Measurements from ENCODE around the gene BOD1L2. TPM values are rescaled to one million over a fixed set of nuclear protein-coding genes. Genes with fewer than 3 reads are reported as not detected.

Gene BOD1L2
- total RNA-seq, 3 donors from 2014 or later: not detected

GRCh38 chr18:57149051-57149450 is 2.2 kb downstream of the BOD1L2 start:
- H3K4me3 ChIP-seq: no peak overlapping the region
- H3K27ac ChIP-seq: no peak overlapping the region
- peaks cover 0 to 12% of the 10 kb centered on the region in 2 donors for H3K27me3 ChIP-seq
- intact Hi-C loops (cut with DNase I; ENCODE audit: low total_unique reads): no loop called here
- H3K4me1 ChIP-seq: no peaks in the 10 kb centered on the region
- H3K9me3 ChIP-seq: no peaks in the 10 kb centered on the region
- TF ChIP-seq POLR2AphosphoS5 (IDR thresholded peaks at IDR 0.05) (no peak), CTCF (IDR thresholded peaks at IDR 0.05) (no peak), POLR2A (IDR thresholded peaks at IDR 0.05) (no peak)
- DNase-seq (ENCODE audit: low spot score in 2 of 2): no peak
- H3K36me3 ChIP-seq: no peaks in the 10 kb centered on the region

GRCh38 chr18:57149531-57149930 is 2.6 kb downstream of the BOD1L2 start:
- DNase-seq (ENCODE audit: low spot score in 2 of 2): no peak
- H3K9me3 ChIP-seq: no peaks in the 10 kb centered on the region

GRCh38 chr18:57150081-57150480 is 3.2 kb downstream of the BOD1L2 start:
- TF ChIP-seq CTCF (IDR thresholded peaks at IDR 0.05): no peak
- TF ChIP-seq POLR2AphosphoS5 (IDR thresholded peaks at IDR 0.05): no peak
- TF ChIP-seq POLR2A (IDR thresholded peaks at IDR 0.05): no peak
- Histone ChIP-seq H3K4me3 (no peak overlapping the region), H3K36me3 (no peaks in the 10 kb centered on the region), H3K27ac (no peak overlapping the region), H3K9me3 (no peaks in the 10 kb centered on the region), H3K4me1 (no peaks in the 10 kb centered on the region), H3K27me3 (peaks cover 0 to 12% of the 10 kb centered on the region in 2 donors)
- DNase-seq (ENCODE audit: low spot score in 2 of 2): no peak
- intact Hi-C loops (cut with DNase I; ENCODE audit: low total_unique reads): no loop called here

More at GRCh38 chr18:57149531-57149930, 2.6 kb downstream of the BOD1L2 start:
- Histone ChIP-seq H3K27ac (no peak overlapping the region), H3K27me3 (peaks cover 0 to 12% of the 10 kb centered on the region in 2 donors), H3K4me1 (no peaks in the 10 kb centered on the region), H3K36me3 (no peaks in the 10 kb centered on the region), H3K4me3 (no peak overlapping the region)
- TF ChIP-seq POLR2AphosphoS5 (IDR thresholded peaks at IDR 0.05) (no peak), POLR2A (IDR thresholded peaks at IDR 0.05) (no peak), CTCF (IDR thresholded peaks at IDR 0.05) (no peak)
- intact Hi-C loops (cut with DNase I; ENCODE audit: low total_unique reads): no loop called here

GRCh38 chr18:57150828-57151227 is 3.9 kb downstream of the BOD1L2 start:
- Histone ChIP-seq H3K36me3 (no peaks in the 10 kb centered on the region), H3K27me3 (peaks cover 0 to 12% of the 10 kb centered on the region in 2 donors), H3K27ac (no peak overlapping the region), H3K4me1 (no peaks in the 10 kb centered on the region), H3K4me3 (no peak overlapping the region), H3K9me3 (no peaks in the 10 kb centered on the region)
- TF ChIP-seq CTCF (IDR thresholded peaks at IDR 0.05) (no peak), POLR2A (IDR thresholded peaks at IDR 0.05) (no peak), POLR2AphosphoS5 (IDR thresholded peaks at IDR 0.05) (no peak)
- intact Hi-C loops (cut with DNase I; ENCODE audit: low total_unique reads): no loop called here
- no peak for DNase-seq (ENCODE audit: low spot score in 2 of 2)

GRCh38 chr18:57154191-57154830 is 7.4 kb downstream of the BOD1L2 start:
- Histone ChIP-seq H3K36me3 (no peaks in the 10 kb centered on the region), H3K4me3 (no peak overlapping the region), H3K9me3 (peaks cover 0 to 5% of the 10 kb centered on the region in 2 donors), H3K4me1 (no peaks in the 10 kb centered on the region), H3K27ac (no peak overlapping the region), H3K27me3 (peaks cover 0 to 7% of the 10 kb centered on the region in 2 donors)
- DNase-seq (ENCODE audit: low spot score in 2 of 2): no peak
- TF ChIP-seq POLR2A (IDR thresholded peaks at IDR 0.05): no peak
- TF ChIP-seq POLR2AphosphoS5 (IDR thresholded peaks at IDR 0.05): no peak
- no peak for TF ChIP-seq CTCF (IDR thresholded peaks at IDR 0.05)
- intact Hi-C loops (cut with DNase I; ENCODE audit: low total_unique reads): no loop called here

Data from breast epithelium (tissue), 4 donors.